Ectodermal cell (in vitro differentiated cells): ENCODE measurements around the gene LILRB5.
"Not testable (repeated sequence)": the region's sequence is repeated elsewhere in the genome, so short reads cannot be mapped to it uniquely, and the experiment has no call there.

Experiments used
- H3K27ac ChIP-seq: 2 replicates; pipeline ENCODE4 v1.7.0; 2013; ENCODE audit warnings: mild to moderate bottlenecking, low read depth, low read length; ENCODE audit not compliant: insufficient read depth, poor library complexity, severe bottlenecking
- H3K27me3 ChIP-seq: 2 replicates; pipeline ENCODE4 v1.7.0; 2013; ENCODE audit warnings: mild to moderate bottlenecking, low read length; ENCODE audit not compliant: insufficient read depth, control insufficient read depth, poor library complexity, severe bottlenecking
- H3K36me3 ChIP-seq: one replicate; pipeline ENCODE4 v1.7.0; 2013; ENCODE audit warnings: low read length; ENCODE audit not compliant: control insufficient read depth, insufficient read depth
- H3K4me1 ChIP-seq: one replicate; pipeline ENCODE4 v1.7.0; 2013; ENCODE audit warnings: low read length; ENCODE audit not compliant: control insufficient read depth, insufficient read depth
- H3K4me3 ChIP-seq: 2 replicates; pipeline ENCODE4 v1.7.0; 2013; ENCODE audit warnings: low read depth, low read length, control low read depth; ENCODE audit not compliant: insufficient read depth
- H3K9me3 ChIP-seq: 2 replicates; pipeline ENCODE4 v1.7.0; 2013; ENCODE audit warnings: mild to moderate bottlenecking, low read length, moderate library complexity; ENCODE audit not compliant: control insufficient read depth
- WGBS, 2 experiments: methylation state at CpG; one replicate each; pipeline ENCODE4 v1.1.7; 2013; ENCODE audit warnings: missing lambda C conversion rate in 2 of 2; 5-methylcytosine and 5-hydroxymethylcytosine counted together

Gene LILRB5

GRCh38 chr19:54224619-54225018 lies 32.5 kb downstream of the LILRB5 start:
- H3K36me3 ChIP-seq, H3K27ac ChIP-seq, H3K9me3 ChIP-seq, H3K4me3 ChIP-seq, H3K27me3 ChIP-seq, H3K4me1 ChIP-seq: not testable (repeated sequence)
- WGBS, 2 experiments, result 84 to 89% methylated on average over 10 of the region's 10 CpGs

GRCh38 chr19:54223937-54224281 lies 33.2 kb downstream of the LILRB5 start:
- H3K36me3 ChIP-seq, H3K27ac ChIP-seq, H3K4me3 ChIP-seq, H3K4me1 ChIP-seq, H3K27me3 ChIP-seq, H3K9me3 ChIP-seq: not testable (repeated sequence)
- 77 to 83% methylated on average over 5 of the region's 5 CpGs for WGBS, 2 experiments

GRCh38 chr19:54223277-54223936 lies 33.7 kb downstream of the LILRB5 start:
- H3K27ac ChIP-seq, H3K36me3 ChIP-seq, H3K4me3 ChIP-seq, H3K27me3 ChIP-seq, H3K4me1 ChIP-seq, H3K9me3 ChIP-seq: not testable (repeated sequence)
- 74 to 82% methylated on average over 14 of the region's 14 CpGs for WGBS, 2 experiments

- not testable (repeated sequence) for H3K9me3 ChIP-seq, H3K27me3 ChIP-seq, H3K4me3 ChIP-seq, H3K4me1 ChIP-seq, H3K27ac ChIP-seq, H3K36me3 ChIP-seq
- 83 to 87% methylated on average over 14 to 15 of the region's 16 CpGs for WGBS, 2 experiments
These were observed 34.4 kb downstream of the LILRB5 start, which contains the start of gene LILRB3 for GRCh38 chr19:54222474-54223276. Gene LILRB3 (minus strand): TSS chr19:54223007. CDS start chr19:54222976, 31 bp downstream.

GRCh38 chr19:54221947-54222346 lies 35.1 kb downstream of the LILRB5 start:
- H3K4me1 ChIP-seq, H3K36me3 ChIP-seq, H3K9me3 ChIP-seq, H3K27ac ChIP-seq, H3K4me3 ChIP-seq, H3K27me3 ChIP-seq: not testable (repeated sequence)
- WGBS, 2 experiments, result 100% methylated on average over 2 of the region's 7 CpGs; no CpG with 5 or more reads in 1 of the 2 experiments

GRCh38 chr19:54219702-54220101 lies 37.4 kb downstream of the LILRB5 start:
- H3K27ac ChIP-seq, H3K27me3 ChIP-seq, H3K4me1 ChIP-seq, H3K4me3 ChIP-seq, H3K9me3 ChIP-seq, H3K36me3 ChIP-seq: not testable (repeated sequence)
- 88 to 96% methylated on average over 4 to 5 of the region's 5 CpGs for WGBS, 2 experiments

- H3K36me3 ChIP-seq, result no peaks in the 10 kb centered on the region
- H3K27me3 ChIP-seq, result no peaks in the 10 kb centered on the region
- 92 to 93% methylated on average over 27 of the region's 27 CpGs for WGBS, 2 experiments
- no peaks in the 10 kb centered on the region for H3K4me1 ChIP-seq
- H3K27ac ChIP-seq, result no peak overlapping the region
- H3K4me3 ChIP-seq, result no peak overlapping the region
- no peaks in the 10 kb centered on the region for H3K9me3 ChIP-seq
These were observed 38.0 kb downstream of the LILRB5 start for GRCh38 chr19:54218960-54219661.

GRCh38 chr19:54218259-54218658 lies 38.8 kb downstream of the LILRB5 start:
- Histone ChIP-seq H3K4me3 (no peak overlapping the region), H3K36me3 (no peaks in the 10 kb centered on the region), H3K9me3 (no peaks in the 10 kb centered on the region), H3K4me1 (no peaks in the 10 kb centered on the region), H3K27me3 (no peaks in the 10 kb centered on the region), H3K27ac (no peak overlapping the region)
- WGBS, 2 experiments, result 76 to 80% methylated on average over 8 of the region's 8 CpGs

GRCh38 chr19:54217517-54218247 lies 39.4 kb downstream of the LILRB5 start:
- not testable (repeated sequence) for H3K36me3 ChIP-seq, H3K27ac ChIP-seq, H3K4me3 ChIP-seq, H3K4me1 ChIP-seq, H3K27me3 ChIP-seq, H3K9me3 ChIP-seq
- 51 to 60% methylated on average over 16 of the region's 20 CpGs for WGBS, 2 experiments

- H3K36me3 ChIP-seq, result no peaks in the 10 kb centered on the region
- H3K9me3 ChIP-seq, result no peaks in the 10 kb centered on the region
- H3K4me3 ChIP-seq, result no peak overlapping the region
- no peak overlapping the region for H3K27ac ChIP-seq
- H3K4me1 ChIP-seq, result no peaks in the 10 kb centered on the region
- 78 to 83% methylated on average over 9 of the region's 9 CpGs for WGBS, 2 experiments
- H3K27me3 ChIP-seq, result no peaks in the 10 kb centered on the region
These were observed 40.2 kb downstream of the LILRB5 start for GRCh38 chr19:54216869-54217268.
